SH-SY5Y (cell line): ENCODE data around the gene PDE1C.

Source experiments
- GATA2 ChIP-seq: IDR thresholded peaks from 2 replicates; pipeline ENCODE4 v1.6.1; 2011; ENCODE audit warnings: mild to moderate bottlenecking, low read depth, low read length
- GATA3 ChIP-seq: IDR thresholded peaks from 2 replicates; pipeline ENCODE4 v1.6.1; 2011; ENCODE audit warnings: low read depth, mild to moderate bottlenecking, low read length, moderate library complexity

- TF ChIP-seq GATA3 (no peak), GATA2 (no peak)
Measured at GRCh38 chr7:31758755-31759154, 311.5 kb downstream of the PDE1C start.
